NCI-H1092 (cell line): Measurements from ENCODE around the gene SFXN5.
"Not testable (repeated sequence)": the region's sequence is repeated elsewhere in the genome, so short reads cannot be mapped to it uniquely, and the experiment has no call there.

Source experiments
- DNase-seq: peaks from one replicate; lab custom pipeline; 2025; lab: John Stamatoyannopoulos, UW

SFXN5 gene

GRCh38 chr2:73077424-73077795 is 5.9 kb upstream of the SFXN5 start:
- DNase-seq, result no peak

- no peak for DNase-seq
Observed at GRCh38 chr2:73076701-73077423, 5.3 kb upstream of the SFXN5 start.

GRCh38 chr2:73075477-73076373 is 4.2 kb upstream of the SFXN5 start:
- DNase-seq, result no peak

GRCh38 chr2:73074110-73075069 is 2.9 kb upstream of the SFXN5 start:
- DNase-seq, result no peak

GRCh38 chr2:73072416-73072815 is 904 bp upstream of the SFXN5 start:
- no peak for DNase-seq

GRCh38 chr2:73072129-73072395 is 550 bp upstream of the SFXN5 start:
- no peak for DNase-seq

- no peak for DNase-seq
Observed at GRCh38 chr2:73070643-73071359, 711 bp downstream of the SFXN5 start.

GRCh38 chr2:73069855-73070642 is 1.5 kb downstream of the SFXN5 start:
- no peak for DNase-seq

- DNase-seq, result no peak
Observed at GRCh38 chr2:73069041-73069854, 2.3 kb downstream of the SFXN5 start.

- no peak for DNase-seq
Observed at GRCh38 chr2:73068147-73068546, 3.4 kb downstream of the SFXN5 start.

- DNase-seq, result no peak
Observed at GRCh38 chr2:73067043-73067442, 4.5 kb downstream of the SFXN5 start.

GRCh38 chr2:73065070-73065469 is 6.4 kb downstream of the SFXN5 start:
- not testable (repeated sequence) for DNase-seq

GRCh38 chr2:73063909-73064875 is 7.3 kb downstream of the SFXN5 start:
- DNase-seq, result no peak

- no peak for DNase-seq
Observed at GRCh38 chr2:73063472-73063871, 8.0 kb downstream of the SFXN5 start.

GRCh38 chr2:73059106-73059505 is 12.4 kb downstream of the SFXN5 start:
- DNase-seq, result no peak

- no peak for DNase-seq
Observed at GRCh38 chr2:73054980-73055379, 16.5 kb downstream of the SFXN5 start.

GRCh38 chr2:73053316-73054114 is 18.0 kb downstream of the SFXN5 start:
- no peak for DNase-seq

- no peak for DNase-seq
Observed at GRCh38 chr2:73050121-73050545, 21.4 kb downstream of the SFXN5 start.
